Muscle of back (tissue), 13 donors: ENCODE measurements around the gene NGDN. TPM values are rescaled to one million over a fixed set of nuclear protein-coding genes. Genes with fewer than 3 reads are reported as not detected.
"Not testable (repeated sequence)": the region's sequence is repeated elsewhere in the genome, so short reads cannot be mapped to it uniquely, and the experiment has no call there.

Source experiments
- DNase-seq, 3 donors: peaks; one replicate each; pipeline versions ENCODE4 v3.0.0 to v3.0.0-alpha.2; 2013
- long read RNA-seq, 9 donors: transcript quantifications; one replicate each; lab custom pipeline, GENCODE V29; 2026
- polyA plus RNA-seq, 10 donors: library from polyadenylated mRNA; unstranded; fragments of 120-200 nt; gene quantifications; one replicate each; pipeline ENCODE4 v1.2.1, GENCODE V29; 2013; ENCODE audit not compliant: insufficient read length in 10 of 10

Gene NGDN, protein sequence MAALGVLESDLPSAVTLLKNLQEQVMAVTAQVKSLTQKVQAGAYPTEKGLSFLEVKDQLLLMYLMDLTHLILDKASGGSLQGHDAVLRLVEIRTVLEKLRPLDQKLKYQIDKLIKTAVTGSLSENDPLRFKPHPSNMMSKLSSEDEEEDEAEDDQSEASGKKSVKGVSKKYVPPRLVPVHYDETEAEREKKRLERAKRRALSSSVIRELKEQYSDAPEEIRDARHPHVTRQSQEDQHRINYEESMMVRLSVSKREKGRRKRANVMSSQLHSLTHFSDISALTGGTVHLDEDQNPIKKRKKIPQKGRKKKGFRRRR
- polyA plus RNA-seq: 10 to 100 TPM; 33.5 to 44.0 (median 38.0) TPM
- long read RNA-seq, donor 1, transcript NGDN-202 (11 exons, 1,143 nt): major isoform, 16 of 32 reads
- long read RNA-seq, donor 1, partial matches to known transcripts: 14 of 32 reads
- long read RNA-seq, donor 1, other reads (novel, unspliced or antisense): 0 of 32 reads
- long read RNA-seq, donor 2, transcript NGDN-202 (11 exons, 1,143 nt): major isoform, 10 of 16 reads
- long read RNA-seq, donor 2, partial matches to known transcripts: 5 of 16 reads
- long read RNA-seq, donor 2, other reads (novel, unspliced or antisense): 0 of 16 reads
- long read RNA-seq, donor 3: 0 reads
- long read RNA-seq, donor 4, transcript NGDN-202 (11 exons, 1,143 nt): major isoform, 6 of 17 reads
- long read RNA-seq, donor 4, partial matches to known transcripts: 11 of 17 reads
- long read RNA-seq, donor 4, other reads (novel, unspliced or antisense): 0 of 17 reads
- long read RNA-seq, donor 5, transcript NGDN-202 (11 exons, 1,143 nt): major isoform, 15 of 18 reads
- long read RNA-seq, donor 5, partial matches to known transcripts: 0 of 18 reads
- long read RNA-seq, donor 5, other reads (novel, unspliced or antisense): 0 of 18 reads
- long read RNA-seq, donor 6, transcript NGDN-202 (11 exons, 1,143 nt): major isoform, 14 of 36 reads
- long read RNA-seq, donor 6, partial matches to known transcripts: 19 of 36 reads
- long read RNA-seq, donor 6, other reads (novel, unspliced or antisense): 0 of 36 reads
- long read RNA-seq, donor 7, transcript NGDN-202 (11 exons, 1,143 nt): major isoform, 10 of 24 reads
- long read RNA-seq, donor 7, partial matches to known transcripts: 11 of 24 reads
- long read RNA-seq, donor 7, other reads (novel, unspliced or antisense): 0 of 24 reads
- long read RNA-seq, donor 8, transcript NGDN-202 (11 exons, 1,143 nt): major isoform, 12 of 21 reads
- long read RNA-seq, donor 8, partial matches to known transcripts: 8 of 21 reads
- long read RNA-seq, donor 8, other reads (novel, unspliced or antisense): 0 of 21 reads
- long read RNA-seq, donor 9, partial matches to known transcripts: 0 of 1 reads
- long read RNA-seq, donor 9, other reads (novel, unspliced or antisense): 0 of 1 reads

GRCh38 chr14:23469127-23469905 is at the start of gene NGDN:
NGDN (plus strand) TSS chr14:23469703; CDS start chr14:23469716, 13 bp downstream.
- DNase-seq: peak; percentile 98 to 100 (median 99)

GRCh38 chr14:23421594-23421993 is 47.9 kb upstream of the NGDN start:
- no peak for DNase-seq

DNA sequence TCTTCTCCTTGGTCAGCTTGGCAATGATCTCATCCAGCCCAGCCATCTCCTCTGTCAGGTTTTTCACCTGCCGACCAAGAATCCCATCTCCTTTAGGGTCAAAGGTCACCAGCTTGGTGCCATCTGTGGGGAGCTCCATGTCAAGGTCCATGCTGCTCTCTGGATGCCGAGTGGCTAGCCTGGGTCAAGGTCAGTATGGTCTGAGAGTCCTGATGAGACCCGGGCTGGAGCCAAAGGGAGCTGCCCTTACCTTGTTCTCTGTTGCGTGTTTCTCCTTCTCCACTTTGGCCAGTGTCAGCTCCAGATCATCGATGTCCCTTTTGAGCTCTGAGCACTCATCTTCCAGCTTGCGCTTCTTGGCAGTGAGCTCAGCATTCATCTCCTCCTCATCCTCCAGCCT is 45.8 kb upstream of the NGDN start:
- no peak for DNase-seq

- DNase-seq: no peak
Observed at GRCh38 chr14:23425169-23425568, 44.3 kb upstream of the NGDN start.

DNA sequence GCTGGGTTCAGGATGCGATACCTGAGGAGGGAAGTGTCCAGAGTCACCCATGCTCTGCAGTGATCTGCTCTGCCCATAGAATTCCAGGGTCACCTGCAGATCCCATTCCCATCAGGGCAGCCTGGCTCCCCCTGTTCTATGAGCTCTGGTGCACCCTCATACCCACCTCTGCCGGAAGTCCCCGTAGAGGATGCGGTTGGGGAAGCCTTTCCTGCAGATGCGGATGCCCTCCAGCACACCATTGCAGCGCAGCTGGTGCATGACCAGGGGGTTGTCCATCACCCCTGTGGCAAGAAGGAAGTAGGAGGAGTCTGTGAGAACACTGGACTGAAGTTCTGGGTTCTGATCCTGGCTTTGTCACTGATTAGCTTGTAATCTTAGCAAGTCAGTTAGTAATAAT is 43.7 kb upstream of the NGDN start:
- not testable (repeated sequence) for DNase-seq

DNA sequence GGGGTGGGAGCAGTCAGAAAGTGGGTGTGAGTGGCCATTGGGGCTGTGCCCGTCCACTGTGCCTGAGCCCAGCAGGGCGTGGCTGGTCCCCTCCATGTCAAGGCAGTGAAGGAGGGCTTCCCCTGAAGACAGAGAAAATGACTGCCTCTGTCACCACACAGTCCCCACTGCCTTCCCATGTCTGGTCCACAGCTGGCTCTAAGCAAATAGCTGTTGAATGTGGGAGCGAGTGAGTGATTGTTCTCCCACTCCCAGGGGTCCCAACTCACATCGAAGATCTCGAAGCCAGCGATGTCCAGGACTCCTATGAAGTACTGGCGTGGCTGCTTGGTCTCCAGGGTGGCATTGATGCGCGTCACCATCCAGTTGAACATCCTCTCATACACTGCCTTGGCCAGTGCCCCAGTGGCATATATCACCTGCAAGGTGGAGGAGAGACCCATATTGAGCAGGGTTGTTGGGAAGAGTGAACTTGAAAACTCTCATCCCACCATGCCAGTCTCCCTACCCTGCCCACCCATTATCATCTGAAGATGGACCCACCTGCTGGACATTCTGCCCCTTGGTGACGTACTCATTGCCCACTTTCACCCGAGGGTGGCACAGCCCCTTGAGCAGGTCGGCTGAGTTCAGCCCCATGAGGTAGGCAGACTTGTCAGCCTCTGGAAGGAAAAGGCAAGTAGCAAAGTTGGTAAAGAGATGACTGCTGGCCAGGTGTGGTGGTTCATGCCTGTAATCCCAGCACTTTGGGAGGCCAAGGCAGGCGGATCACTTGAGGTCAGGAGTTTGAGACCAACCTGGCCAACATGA is 40.6 kb upstream of the NGDN start:
- DNase-seq: no peak

- DNase-seq: no peak
Observed at GRCh38 chr14:23430016-23430722, 39.3 kb upstream of the NGDN start.

- DNase-seq: no peak
Observed at GRCh38 chr14:23430723-23431085, 38.8 kb upstream of the NGDN start.

DNA sequence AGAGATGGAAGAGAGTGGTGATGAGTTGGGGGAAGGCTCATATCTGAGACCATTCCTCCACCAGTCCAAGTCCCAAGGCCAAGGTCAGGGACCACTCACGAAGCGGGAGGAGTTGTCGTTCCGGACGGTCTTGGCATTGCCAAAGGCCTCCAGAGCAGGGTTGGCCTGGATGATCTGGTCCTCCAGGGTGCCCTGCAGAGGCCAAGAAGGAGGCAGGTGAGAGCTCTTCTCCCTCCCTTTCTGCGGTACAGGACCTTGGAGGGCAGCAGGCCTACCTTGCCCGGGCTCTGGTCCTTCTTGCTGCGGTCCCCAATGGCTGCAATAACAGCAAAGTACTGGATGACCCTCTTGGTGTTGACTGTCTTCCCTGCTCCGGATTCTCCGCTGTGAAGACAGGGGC is 38.0 kb upstream of the NGDN start:
- DNase-seq: no peak

DNA sequence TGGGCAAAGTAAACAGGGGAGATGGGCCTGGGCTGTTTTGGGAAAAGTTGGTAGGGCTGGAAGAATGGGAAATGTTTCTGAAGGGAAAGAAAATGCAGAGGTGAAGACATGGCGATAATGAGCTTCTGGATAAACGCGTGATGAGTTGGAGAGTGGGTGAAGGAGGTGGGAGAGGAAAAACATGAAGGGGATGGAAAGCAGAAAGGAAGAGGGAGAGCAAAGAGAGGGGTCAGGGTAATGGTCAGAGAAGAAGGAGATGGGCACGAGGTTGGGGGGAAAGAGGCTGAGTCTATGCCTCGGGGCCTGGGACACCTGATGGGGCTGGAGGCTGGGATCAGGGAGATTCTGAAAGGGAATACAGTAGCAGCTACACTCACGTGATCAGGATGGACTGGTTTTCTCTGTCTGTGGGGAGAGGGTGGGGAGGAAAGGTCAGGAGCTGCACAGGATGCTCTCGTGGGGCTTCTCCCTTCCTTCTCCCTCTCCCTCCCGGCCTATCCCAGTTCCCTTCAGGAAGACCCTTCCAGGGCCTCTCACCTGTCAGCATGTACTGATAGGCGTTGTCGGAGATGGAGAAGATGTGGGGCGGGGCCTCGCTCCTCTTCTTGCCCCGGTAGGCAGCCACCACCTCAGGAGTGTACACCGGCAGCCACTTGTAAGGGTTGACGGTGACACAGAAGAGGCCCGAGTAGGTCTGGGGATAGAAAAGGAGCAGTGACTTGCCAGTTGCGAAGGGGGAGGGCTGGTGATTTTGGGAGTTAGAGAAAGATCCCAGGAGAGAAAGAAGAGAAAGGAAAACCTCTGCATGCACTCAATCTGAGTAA is 37.2 kb upstream of the NGDN start:
- DNase-seq: no peak

GRCh38 chr14:23432946-23433345 is 36.6 kb upstream of the NGDN start:
- no peak for DNase-seq

DNA sequence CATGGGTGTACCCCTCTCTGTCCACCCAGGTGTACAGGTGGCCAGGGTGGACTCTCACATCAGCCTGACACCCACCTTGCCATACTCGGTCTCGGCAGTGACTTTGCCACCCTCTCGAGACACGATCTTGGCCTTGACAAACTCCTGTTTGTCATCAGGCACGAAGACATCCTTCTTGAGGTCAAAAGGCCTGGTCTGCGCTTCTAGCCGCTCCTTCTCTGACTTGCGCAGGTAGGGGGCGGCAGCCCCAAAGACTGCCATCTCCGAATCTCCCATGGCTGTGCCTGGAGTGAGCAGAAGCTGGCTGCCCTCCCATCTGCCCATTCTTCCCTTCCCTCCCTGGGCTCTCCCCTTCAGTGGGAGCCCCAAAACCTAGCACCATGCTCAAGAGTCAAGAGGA is 36.0 kb upstream of the NGDN start:
- DNase-seq: no peak

- no peak for DNase-seq
Observed at GRCh38 chr14:23434488-23435222, 34.8 kb upstream of the NGDN start.

DNA sequence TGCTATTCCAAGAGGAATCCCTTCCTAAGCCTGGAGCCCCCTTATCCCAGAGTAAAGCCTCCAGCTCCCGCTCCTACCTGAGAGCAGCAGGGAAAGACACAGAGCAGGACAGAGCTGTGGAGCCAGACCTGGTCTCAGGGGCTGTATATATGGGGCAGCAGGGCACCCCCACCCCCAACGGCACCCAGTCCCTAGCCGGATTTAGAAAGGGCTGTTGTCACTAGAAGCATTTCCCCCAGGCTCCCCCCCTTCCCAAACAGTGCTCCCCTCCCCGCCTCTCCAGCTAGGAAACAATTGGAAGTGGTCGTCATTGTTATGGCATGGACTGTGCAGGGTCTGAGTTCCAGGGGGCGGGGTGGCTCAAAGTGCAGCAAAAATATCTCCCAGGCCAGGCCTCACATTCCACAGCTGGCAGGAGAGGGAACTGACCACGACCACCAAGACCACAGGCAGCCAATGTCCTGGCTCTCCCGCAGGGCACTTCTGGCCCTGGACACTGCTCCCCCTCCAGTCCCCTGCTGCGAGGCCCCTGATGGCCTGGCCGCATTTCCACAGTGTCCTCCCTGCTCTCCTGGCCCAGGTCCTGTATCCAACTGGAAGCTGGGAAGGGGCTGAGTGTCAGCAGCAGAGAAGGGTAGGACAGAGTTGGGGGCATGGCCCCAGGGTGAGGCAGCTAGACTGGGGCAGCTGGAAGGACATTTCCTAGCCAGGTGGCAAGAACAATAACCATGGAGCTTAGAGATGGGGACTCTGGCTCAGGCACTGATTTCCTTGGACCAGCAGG is 33.8 kb upstream of the NGDN start, which contains the start of gene MYH7:
TSS of gene MYH7 (minus strand) at position 118 of the 784 bp plus-strand sequence. CDS start 1,928 bp downstream, outside the sequence.
- DNase-seq: peak in 1 of 3 donors; percentile 52

- DNase-seq: peak in 1 of 3 donors; percentile 27
Observed at GRCh38 chr14:23436327-23437132, 33.0 kb upstream of the NGDN start.
